Spleen (tissue), 11 donors: ENCODE data around the gene MEA1. TPM values are rescaled to one million over a fixed set of nuclear protein-coding genes. Genes with fewer than 3 reads are reported as not detected.

Experiments used
- DNase-seq: peaks from one replicate; pipeline ENCODE4 v3.0.0-alpha.2; 2020
- H3K27ac ChIP-seq, 8 donors: fragments of 200-600 bp; sonication (generic) in 7 of 8; 1 replicate in 4 of 8; 2 replicates in 4 of 8; pipeline versions ENCODE4 v1.5.0 to v1.8.0; 2016 to 2021; ENCODE audit warnings: inconsistent platforms in 4 of 8, mild to moderate bottlenecking in 4 of 8, moderate library complexity in 1 of 8
- H3K27me3 ChIP-seq, 7 donors: fragments of 200-600 bp; sonication (generic) in 6 of 7; replicated peaks in 1 of 7; 1 replicate in 4 of 7; 2 replicates in 3 of 7; pipeline versions ENCODE4 v1.5.0 to v1.8.0; 2016 to 2021; ENCODE audit warnings: inconsistent platforms in 3 of 7, mild to moderate bottlenecking in 1 of 7
- H3K36me3 ChIP-seq, 6 donors: fragments of 200-600 bp; sonication (generic) in 5 of 6; 1 replicate in 4 of 6; 2 replicates in 2 of 6; pipeline versions ENCODE4 v1.5.0 to v1.8.0; 2016 to 2021; ENCODE audit warnings: inconsistent platforms in 2 of 6
- H3K4me1 ChIP-seq, 6 donors: fragments of 200-600 bp; sonication (generic) in 5 of 6; 1 replicate in 3 of 6; 2 replicates in 3 of 6; pipeline versions ENCODE4 v1.5.0 to v1.8.0; 2016 to 2021; ENCODE audit warnings: inconsistent platforms in 3 of 6
- H3K4me3 ChIP-seq, 8 donors: fragments of 200-600 bp; sonication (generic) in 7 of 8; 1 replicate in 4 of 8; 2 replicates in 4 of 8; pipeline versions ENCODE4 v1.5.0 to v1.8.0; 2016 to 2021; ENCODE audit warnings: inconsistent platforms in 4 of 8, mild to moderate bottlenecking in 4 of 8, moderate library complexity in 2 of 8
- H3K9me3 ChIP-seq, 8 donors: fragments of 200-600 bp; sonication (generic) in 7 of 8; 1 replicate in 4 of 8; 2 replicates in 4 of 8; pipeline versions ENCODE4 v1.5.0 to v1.8.0; 2016 to 2021; ENCODE audit warnings: inconsistent platforms in 4 of 8
- POLR2A ChIP-seq, 3 donors: fragments of 450-650 bp; IDR thresholded peaks; one replicate each; pipeline ENCODE4 v1.5.1; 2017; ENCODE audit warnings: antibody characterized with exemption in 3 of 3, mild to moderate bottlenecking in 1 of 3
- POLR2AphosphoS5 ChIP-seq, 3 donors: sonication (generic); formaldehyde crosslinking; IDR thresholded peaks; one replicate each; pipeline ENCODE4 v1.5.1; 2017; ENCODE audit warnings: antibody characterized with exemption in 3 of 3
- WGBS, 5 donors: extraction: QIAGEN DNeasy Blood & Tissue Kit in 3 of 5; methylation state at CpG; one replicate each; pipeline versions ENCODE4 v1.1.5 to v1.1.7; 2013 to 2018; 5-methylcytosine and 5-hydroxymethylcytosine counted together
- intact Hi-C: fragments of 100-400 bp; cut with DNase I; formaldehyde crosslinking; loops from one replicate; pipeline ENCODE4 v1.15.0; 2023; ENCODE audit warnings: low total_unique reads
- polyA plus RNA-seq, 3 donors: library from polyadenylated mRNA; stranded (reverse); fragments of 200-250 nt; gene quantifications; one replicate each; pipeline ENCODE4 v1.2.1, GENCODE V29; 2013
- total RNA-seq, 7 donors: library from RNA; depleted of rRNA in 3 of 7; stranded (reverse); fragments of >200 nt in 3 of 7; fragmentation: NEBNext Ultra II Directional in 4 of 7; extraction: Animal tissue kit (Norgen Biotek cat#: 25700) in 4 of 7; gene quantifications; one replicate each; pipeline versions ENCODE4 v1.1.0 to v1.2.1, GENCODE V29; 2016 to 2021
- TF ChIP-seq, protein P1 (sequence below), 11 experiments: fragments of 200-600 bp in 7 of 11; fragments of 450-650 bp in 4 of 11; sonication (generic) in 4 of 11; IDR thresholded peaks in 8 of 11; conservative IDR thresholded peaks in 3 of 11; 1 replicate in 7 of 11; 2 replicates in 4 of 11; pipeline versions ENCODE4 v1.4.0 to v1.8.0; 2016 to 2021; ENCODE audit warnings: antibody characterized with exemption in 11 of 11, inconsistent platforms in 4 of 11, mild to moderate bottlenecking in 1 of 11
- donor health status: healthy with polysubstance abuse.
- donor health status: DM: no; HTN: no; CAD: no; lungs with moderate emphysema.
- donor health status: DM: no; HTN: no; CAD: no.
- donor health status: Bipolar disorder and iron deficiency.
- donor health status: healthy.
- donor health status: DM: no; HTN: no; CAD: no.
- donor health status: DM: yes; HTN: yes; CAD: no.

Gene MEA1
- total and polyA plus RNA-seq, 10 donors, result 33.3 to 89.4 (median 43.4) TPM

DNA sequence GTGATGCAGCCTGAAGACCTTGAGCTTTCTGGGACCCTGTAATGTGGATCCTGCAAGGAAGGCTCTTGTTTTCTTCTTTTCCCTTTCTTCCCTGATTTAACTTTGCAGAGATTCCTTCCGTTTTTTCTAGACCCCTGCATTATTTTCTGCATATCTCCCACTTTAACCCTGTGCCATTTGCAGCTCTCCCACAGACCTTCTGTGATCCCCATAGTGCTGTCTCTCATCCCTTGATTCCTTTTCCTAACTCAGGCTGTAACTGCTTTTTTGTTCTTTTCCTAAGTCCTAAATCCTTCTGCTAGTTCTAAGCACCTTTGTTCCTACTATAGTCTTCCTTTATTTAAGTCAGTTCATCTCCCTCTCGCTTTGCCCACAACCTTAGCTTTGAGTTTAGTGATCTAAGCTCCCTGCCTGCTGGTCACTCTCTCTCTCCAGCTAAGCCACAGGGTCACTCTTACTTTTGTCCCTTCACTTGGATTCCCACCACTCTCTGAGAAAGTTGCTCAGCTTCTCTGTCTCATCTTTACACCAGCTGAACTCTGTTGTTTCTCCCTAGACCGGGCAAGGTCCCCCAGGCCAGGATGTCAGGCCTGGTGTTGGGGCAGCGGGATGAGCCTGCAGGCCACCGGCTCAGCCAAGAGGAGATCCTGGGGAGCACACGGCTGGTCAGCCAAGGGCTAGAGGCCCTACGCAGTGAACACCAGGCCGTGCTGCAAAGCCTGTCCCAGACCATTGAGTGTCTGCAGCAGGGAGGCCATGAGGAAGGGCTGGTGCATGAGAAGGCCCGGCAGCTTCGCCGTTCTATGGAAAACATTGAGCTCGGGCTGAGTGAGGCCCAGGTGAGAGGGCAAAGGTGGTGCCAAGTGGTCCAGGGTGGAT lies 47.2 kb upstream of the MEA1 start:
- no peak for DNase-seq
- TF ChIP-seq POLR2A (IDR thresholded peaks at IDR 0.05), result no peak
- TF ChIP-seq, protein P1, sequence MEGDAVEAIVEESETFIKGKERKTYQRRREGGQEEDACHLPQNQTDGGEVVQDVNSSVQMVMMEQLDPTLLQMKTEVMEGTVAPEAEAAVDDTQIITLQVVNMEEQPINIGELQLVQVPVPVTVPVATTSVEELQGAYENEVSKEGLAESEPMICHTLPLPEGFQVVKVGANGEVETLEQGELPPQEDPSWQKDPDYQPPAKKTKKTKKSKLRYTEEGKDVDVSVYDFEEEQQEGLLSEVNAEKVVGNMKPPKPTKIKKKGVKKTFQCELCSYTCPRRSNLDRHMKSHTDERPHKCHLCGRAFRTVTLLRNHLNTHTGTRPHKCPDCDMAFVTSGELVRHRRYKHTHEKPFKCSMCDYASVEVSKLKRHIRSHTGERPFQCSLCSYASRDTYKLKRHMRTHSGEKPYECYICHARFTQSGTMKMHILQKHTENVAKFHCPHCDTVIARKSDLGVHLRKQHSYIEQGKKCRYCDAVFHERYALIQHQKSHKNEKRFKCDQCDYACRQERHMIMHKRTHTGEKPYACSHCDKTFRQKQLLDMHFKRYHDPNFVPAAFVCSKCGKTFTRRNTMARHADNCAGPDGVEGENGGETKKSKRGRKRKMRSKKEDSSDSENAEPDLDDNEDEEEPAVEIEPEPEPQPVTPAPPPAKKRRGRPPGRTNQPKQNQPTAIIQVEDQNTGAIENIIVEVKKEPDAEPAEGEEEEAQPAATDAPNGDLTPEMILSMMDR (IDR thresholded peaks at IDR 0.05 in 8 of 11, conservative IDR thresholded peaks at IDR 0.05 in 3 of 11), result no peak
- TF ChIP-seq POLR2AphosphoS5 (IDR thresholded peaks at IDR 0.05), result no peak
- intact Hi-C loops, result no loop called here
- Histone ChIP-seq H3K27ac (peak overlapping the region in 1 of 8 donors; percentile 90), H3K9me3 (no peaks in the 10 kb centered on the region), H3K27me3 (no peaks in the 10 kb centered on the region), H3K4me1 (peaks cover 19 to 52% (median 31%) of the 10 kb centered on the region in 6 donors), H3K36me3 (peaks cover 0 to 61% (median 27%) of the 10 kb centered on the region in 6 donors), H3K4me3 (peak overlapping the region in 5 of 8 donors; percentile 76 to 99 (median 94))
- 86 to 94% (median 91%) methylated on average over 7 to 12 of the region's 12 CpGs for whole genome bisulfite sequencing, 5 donors

DNA sequence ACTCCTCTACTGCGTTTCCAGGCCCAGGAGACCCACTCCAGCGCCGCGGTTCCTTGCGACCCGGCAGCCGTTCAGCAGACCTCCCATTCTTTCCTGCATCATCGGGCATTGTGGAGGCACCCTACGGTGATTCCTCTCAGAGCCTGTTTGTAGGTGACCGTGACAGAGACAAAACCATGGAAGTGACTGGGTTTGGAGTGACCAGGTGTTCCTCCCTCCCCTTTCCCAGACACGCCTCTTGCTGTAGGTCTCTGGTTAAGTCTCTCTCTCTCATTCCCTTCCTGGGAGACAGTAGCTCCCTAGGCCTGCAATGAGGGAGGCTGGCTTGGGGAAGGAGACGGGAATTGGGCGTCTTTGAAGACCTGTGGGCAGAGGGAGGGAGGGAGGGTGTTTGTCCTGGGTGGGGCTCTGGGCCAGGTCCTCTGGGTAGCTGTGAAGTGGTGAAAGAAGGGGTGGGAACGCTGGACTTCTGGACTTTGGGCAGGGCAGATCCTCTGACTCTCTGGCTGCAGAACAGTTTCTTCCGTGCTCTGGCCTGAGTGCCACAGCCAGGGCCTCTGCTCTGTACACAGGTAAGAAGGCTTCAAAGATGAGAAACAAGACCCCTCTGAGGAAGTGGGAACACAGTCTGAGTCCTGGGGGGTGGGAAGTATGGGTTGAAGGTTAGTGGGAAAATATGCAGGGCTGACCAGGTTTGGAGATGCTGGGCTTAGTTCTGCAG lies 46.4 kb upstream of the MEA1 start:
- Histone ChIP-seq H3K27me3 (no peaks in the 10 kb centered on the region), H3K4me1 (peaks cover 19 to 52% (median 31%) of the 10 kb centered on the region in 6 donors), H3K36me3 (peaks cover 0 to 61% (median 31%) of the 10 kb centered on the region in 6 donors), H3K4me3 (peak overlapping the region; percentile 76 to 99 (median 89)), H3K27ac (peak overlapping the region; percentile 88 to 96 (median 92)), H3K9me3 (no peaks in the 10 kb centered on the region)
- DNase-seq, result no peak
- no peak for TF ChIP-seq POLR2A (IDR thresholded peaks at IDR 0.05)
- TF ChIP-seq POLR2AphosphoS5 (IDR thresholded peaks at IDR 0.05), result no peak
- TF ChIP-seq, protein P1 (IDR thresholded peaks at IDR 0.05 in 8 of 11, conservative IDR thresholded peaks at IDR 0.05 in 3 of 11), result no peak
- WGBS, 5 donors, result 14 to 22% (median 17%) methylated on average over 9 to 15 of the region's 15 CpGs
- intact Hi-C loops, result no loop called here

DNA sequence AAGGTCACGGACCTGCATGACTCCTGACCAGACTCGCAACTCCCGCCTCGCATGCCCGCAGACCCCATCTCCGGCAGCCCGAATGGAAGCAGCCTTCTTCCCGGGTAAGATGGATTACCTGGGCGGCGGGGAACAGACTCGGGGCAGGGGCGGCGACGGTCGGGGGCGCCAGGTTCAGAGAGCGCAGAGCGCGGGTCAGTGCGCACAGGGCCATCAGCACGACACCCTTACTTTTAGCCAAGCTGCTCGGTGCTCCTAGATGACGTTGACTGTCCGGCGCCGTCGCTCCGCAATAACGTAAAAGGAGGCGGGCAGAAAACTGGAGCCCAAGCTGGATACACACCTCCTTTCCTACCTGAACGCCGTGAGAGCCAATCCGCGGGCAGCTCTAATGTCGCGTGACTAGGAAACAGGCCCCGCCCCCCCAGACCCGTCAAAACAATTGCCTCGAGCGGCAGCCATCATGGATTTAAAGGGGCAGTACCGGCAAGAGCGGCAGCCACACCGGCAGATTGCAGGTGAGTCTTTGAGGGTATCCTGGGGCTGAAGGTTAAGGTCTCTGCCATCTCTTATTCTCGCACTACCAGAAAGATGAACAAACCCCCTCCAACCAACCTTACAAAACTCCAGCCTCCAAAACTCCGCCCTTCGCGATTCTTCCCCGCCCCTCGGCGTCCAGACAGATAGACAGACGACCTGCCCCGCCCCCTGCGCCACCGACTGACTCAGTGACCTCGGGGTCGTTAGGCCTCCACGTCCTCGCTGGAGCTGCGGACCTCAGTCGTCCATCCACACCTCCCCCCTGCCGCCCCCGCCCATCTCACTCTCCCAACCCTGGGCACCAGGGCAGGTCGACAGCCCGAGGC lies 45.7 kb upstream of the MEA1 start, which contains the start of the genes KLC4 and MRPL2:
Gene KLC4 (plus strand): TSS at position 464 of the 866 bp plus-strand sequence. CDS start 1,705 bp downstream, outside the sequence.
Gene MRPL2 (minus strand): TSS at position 267 of the 866 bp plus-strand sequence. CDS start 53 bp downstream, at position 214.
- Histone ChIP-seq H3K4me1 (peaks cover 19 to 57% (median 34%) of the 10 kb centered on the region in 6 donors), H3K9me3 (no peaks in the 10 kb centered on the region), H3K27me3 (no peaks in the 10 kb centered on the region), H3K27ac (peak within 1 kb of the TSS; percentile 88 to 96 (median 92)), H3K36me3 (peaks cover 0 to 61% (median 34%) of the 10 kb centered on the region in 6 donors), H3K4me3 (peak within 1 kb of the TSS; percentile 76 to 99 (median 89))
- 0 to 1% (median 1%) methylated on average over 55 to 64 of the region's 64 CpGs for WGBS, 5 donors
- intact Hi-C loops, result no loop called here
- DNase-seq, result peak; percentile 98
- TF ChIP-seq, protein P1 (IDR thresholded peaks at IDR 0.05 in 8 of 11, conservative IDR thresholded peaks at IDR 0.05 in 3 of 11), result peak in 1 of 11 experiments; percentile 10
- peak; percentile 40 to 71 (median 69) for TF ChIP-seq POLR2A (IDR thresholded peaks at IDR 0.05)
- TF ChIP-seq POLR2AphosphoS5 (IDR thresholded peaks at IDR 0.05), result peak; percentile 92 to 95 (median 93)
